Epithelial cell of proximal tubule (primary cell): ENCODE measurements around the gene KLK4. TPM values are rescaled to one million over a fixed set of nuclear protein-coding genes. Genes with fewer than 3 reads are reported as not detected.

Experiments
- DNase-seq: peaks from one replicate; pipeline ENCODE4 v3.0.0-alpha.2; 2011; ENCODE audit warnings: low read depth
- H3K4me3 ChIP-seq: 2 replicates; pipeline ENCODE4 v1.5.1; 2011; ENCODE audit warnings: low read depth, mild to moderate bottlenecking, low read length
- CTCF ChIP-seq: conservative IDR thresholded peaks from 2 replicates; pipeline ENCODE4 v1.5.1; 2012; ENCODE audit warnings: low read depth, mild to moderate bottlenecking, low read length
- total RNA-seq: library from RNA; depleted of rRNA; stranded (reverse); fragments of >200 nt; gene quantifications from 2 replicates; pipeline ENCODE4 v1.2.3, GENCODE V29; 2015

KLK4 gene
- total RNA-seq, 1 donor from 2014 or later, result not detected

GRCh38 chr19:50858886-50859285 is 52.3 kb downstream of the KLK4 start:
- no peak for TF ChIP-seq CTCF
- DNase-seq, result no peak
- H3K4me3 ChIP-seq, result no peak overlapping the region

GRCh38 chr19:50857366-50857765 is 53.8 kb downstream of the KLK4 start:
- TF ChIP-seq CTCF, result no peak
- no peak for DNase-seq

More at GRCh38 chr19:50857366-50857765, 53.8 kb downstream of the KLK4 start:
- no peak overlapping the region for H3K4me3 ChIP-seq

Other genes with a start within 250 kb of the KLK4 start
- gene SHANK1, start 191.6 kb downstream of the KLK4 start, total RNA-seq, result 0.29 TPM in 1 of 2 replicates, not detected in the other
- 2.8 and 12.7 TPM in 2 replicates for gene CLEC11A, start 188.0 kb downstream of the KLK4 start, total RNA-seq
- not detected in 2 replicates for gene GPR32, start 140.9 kb downstream of the KLK4 start, total RNA-seq
- not detected in 2 replicates for gene ACP4, start 121.0 kb downstream of the KLK4 start, total RNA-seq
- gene KLK1, start 87.6 kb downstream of the KLK4 start, total RNA-seq, result 5.0 TPM in 1 of 2 replicates, not detected in the other
- gene KLK15, start 77.8 kb downstream of the KLK4 start, total RNA-seq, result not detected in 2 replicates
- gene KLK3, start 56.5 kb downstream of the KLK4 start, total RNA-seq, result not detected in 2 replicates
- not detected in 2 replicates for gene KLK2, start 38.0 kb downstream of the KLK4 start, total RNA-seq
- 8.1 and 16.4 TPM in 2 replicates for gene KLK5, start 41.6 kb upstream of the KLK4 start, total RNA-seq
- gene KLK6, start 58.2 kb upstream of the KLK4 start, total RNA-seq, result 32.2 and 65.8 TPM in 2 replicates
- 9.3 and 24.8 TPM in 2 replicates for gene KLK7, start 72.5 kb upstream of the KLK4 start, total RNA-seq
- 3.6 and 9.1 TPM in 2 replicates for gene KLK8, start 90.2 kb upstream of the KLK4 start, total RNA-seq
- 2.8 and 10.1 TPM in 2 replicates for gene KLK10, start 108.3 kb upstream of the KLK4 start, total RNA-seq
- not detected in 2 replicates for gene KLK11, start 115.2 kb upstream of the KLK4 start, total RNA-seq
- gene KLK12, start 123.6 kb upstream of the KLK4 start, total RNA-seq, result not detected in 2 replicates
- gene KLK13, start 153.7 kb upstream of the KLK4 start, total RNA-seq, result not detected in 2 replicates
- gene KLK14, start 171.5 kb upstream of the KLK4 start, total RNA-seq, result 0.17 TPM in 1 of 2 replicates, not detected in the other
- gene CTU1, start 197.0 kb upstream of the KLK4 start, total RNA-seq, result 12.5 and 21.5 TPM in 2 replicates
- gene SIGLEC9, start 213.5 kb upstream of the KLK4 start, total RNA-seq, result not detected in 2 replicates
- gene SIGLEC7, start 230.9 kb upstream of the KLK4 start, total RNA-seq, result not detected in 2 replicates